Breast epithelium (tissue), 3 donors: Measurements from ENCODE around the gene AGXT2.

Experiments used
- CTCF ChIP-seq, 3 donors: fragments of 450-650 bp; IDR thresholded peaks; one replicate each; pipeline ENCODE4 v1.5.1; 2016 to 2017; ENCODE audit warnings: antibody characterized with exemption in 3 of 3, mild to moderate bottlenecking in 3 of 3, moderate library complexity in 3 of 3
- POLR2A ChIP-seq: fragments of 450-650 bp; IDR thresholded peaks from one replicate; pipeline ENCODE4 v1.6.1; 2016; ENCODE audit warnings: antibody characterized with exemption, mild to moderate bottlenecking, moderate library complexity

GRCh38 chr5:35050541-35051126 lies 2.9 kb upstream of the AGXT2 start:
- no peak for TF ChIP-seq CTCF (IDR thresholded peaks at IDR 0.05)
- TF ChIP-seq POLR2A: no peak
